GM15510 (cell line): ENCODE data around the gene TMEFF2.

Experiments
- POLR2A ChIP-seq: IDR thresholded peaks from 3 replicates; pipeline ENCODE4 v1.6.1; 2011; ENCODE audit warnings: borderline replicate concordance; ENCODE audit not compliant: insufficient read length; ENCODE audit errors: extremely low read depth

TMEFF2 gene

GRCh38 chr2:192016265-192016664 is 178.5 kb downstream of the TMEFF2 start:
- TF ChIP-seq POLR2A: no peak

DNA sequence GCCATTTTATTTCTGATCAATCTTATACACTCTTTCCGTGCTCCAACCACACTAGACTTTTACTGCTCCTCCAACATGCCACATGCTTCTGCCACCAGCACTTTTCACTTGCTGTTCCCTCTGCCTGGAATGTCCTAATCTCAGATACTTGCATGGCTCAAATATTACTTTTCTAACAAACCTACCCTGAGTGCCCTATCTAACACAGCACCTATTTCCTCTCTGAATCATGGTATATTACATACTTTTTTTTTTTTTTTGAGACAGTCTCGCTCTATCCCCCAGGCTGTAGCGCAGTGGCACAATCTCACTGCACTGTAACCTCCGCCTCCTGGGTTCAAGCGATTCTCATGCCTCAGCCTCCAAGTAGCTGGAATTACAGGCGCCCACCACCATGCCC is 181.5 kb downstream of the TMEFF2 start:
- no peak for TF ChIP-seq POLR2A

DNA sequence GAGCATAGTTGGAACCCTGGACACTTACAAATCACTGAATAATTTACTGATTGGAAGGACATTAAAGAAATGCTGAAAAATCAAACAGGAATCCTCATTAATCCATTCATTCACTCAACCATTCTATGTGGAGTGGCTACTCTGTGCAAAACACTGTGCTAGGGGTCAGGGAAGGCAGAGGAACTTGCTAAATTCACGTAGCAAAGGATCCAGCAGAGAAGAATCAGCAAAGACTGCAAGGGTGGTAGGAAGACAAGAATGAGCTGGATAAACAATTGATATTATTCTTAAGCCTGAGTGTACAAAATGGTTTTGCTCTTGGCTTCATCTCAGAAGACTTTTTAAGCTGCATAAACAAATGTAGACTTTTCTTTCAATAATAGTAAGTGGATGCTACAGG is 183.5 kb downstream of the TMEFF2 start:
- TF ChIP-seq POLR2A: no peak

DNA sequence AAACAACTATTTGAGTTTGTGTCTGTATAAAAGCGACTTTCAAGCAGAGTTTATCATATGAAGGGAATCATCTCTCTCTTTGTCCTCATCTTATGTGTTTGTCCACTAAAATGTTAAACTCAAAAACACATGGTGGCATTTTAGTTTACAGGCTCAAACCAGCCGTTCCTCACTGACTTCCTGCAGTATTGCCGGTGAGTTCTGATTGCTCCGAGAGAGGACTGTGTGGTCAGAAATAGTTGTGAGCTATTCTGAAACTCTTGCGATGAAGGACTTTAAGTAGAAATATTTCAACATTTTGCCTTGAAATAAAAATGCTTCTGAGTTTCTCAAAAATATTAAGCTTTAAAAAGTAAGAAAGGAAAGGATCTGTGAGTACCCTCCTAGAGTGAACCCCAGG is 184.7 kb downstream of the TMEFF2 start:
- TF ChIP-seq POLR2A: no peak

GRCh38 chr2:192007581-192008228 is 187.0 kb downstream of the TMEFF2 start:
- TF ChIP-seq POLR2A: no peak

- TF ChIP-seq POLR2A: no peak
Observed at GRCh38 chr2:192005211-192005610, 189.5 kb downstream of the TMEFF2 start.

- no peak for TF ChIP-seq POLR2A
Observed at GRCh38 chr2:192004188-192004963, 190.4 kb downstream of the TMEFF2 start.

- TF ChIP-seq POLR2A: no peak
Observed at GRCh38 chr2:192002418-192002817, 192.3 kb downstream of the TMEFF2 start.

DNA sequence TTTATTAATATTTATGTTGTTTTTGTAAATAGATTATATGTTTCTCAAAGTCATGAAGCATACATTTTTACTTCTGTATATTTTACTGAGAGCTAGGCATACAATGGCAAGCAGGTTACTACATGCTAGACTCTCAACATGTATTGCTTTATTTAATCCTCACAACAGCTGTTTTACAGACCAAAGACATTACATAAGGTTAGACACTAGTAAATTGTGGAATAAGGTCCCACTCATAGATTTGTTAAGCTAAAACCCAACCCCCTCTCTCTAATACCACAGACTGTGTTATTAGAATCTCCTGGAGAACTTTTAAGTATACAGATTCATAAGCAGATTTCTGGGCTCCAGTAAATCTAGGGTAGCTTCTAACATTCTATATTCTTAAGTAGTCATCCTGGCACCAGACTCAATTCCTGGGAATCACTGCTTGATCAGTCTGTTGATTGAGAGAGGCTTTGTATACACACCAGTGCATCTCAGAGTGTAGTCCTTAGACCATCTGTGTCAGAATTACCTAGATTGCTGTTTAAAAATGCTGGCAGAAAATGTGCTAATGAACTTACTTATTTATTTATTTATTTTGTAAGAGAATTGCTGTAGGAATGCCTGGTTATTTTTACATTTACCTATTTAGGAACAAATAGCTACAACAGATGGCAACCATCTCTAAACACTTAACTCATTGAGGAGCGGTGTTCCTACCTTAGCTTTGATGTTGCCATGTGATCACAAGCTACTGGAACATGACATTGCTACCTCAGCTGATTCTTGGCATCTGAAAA is 194.3 kb downstream of the TMEFF2 start:
- no peak for TF ChIP-seq POLR2A

DNA sequence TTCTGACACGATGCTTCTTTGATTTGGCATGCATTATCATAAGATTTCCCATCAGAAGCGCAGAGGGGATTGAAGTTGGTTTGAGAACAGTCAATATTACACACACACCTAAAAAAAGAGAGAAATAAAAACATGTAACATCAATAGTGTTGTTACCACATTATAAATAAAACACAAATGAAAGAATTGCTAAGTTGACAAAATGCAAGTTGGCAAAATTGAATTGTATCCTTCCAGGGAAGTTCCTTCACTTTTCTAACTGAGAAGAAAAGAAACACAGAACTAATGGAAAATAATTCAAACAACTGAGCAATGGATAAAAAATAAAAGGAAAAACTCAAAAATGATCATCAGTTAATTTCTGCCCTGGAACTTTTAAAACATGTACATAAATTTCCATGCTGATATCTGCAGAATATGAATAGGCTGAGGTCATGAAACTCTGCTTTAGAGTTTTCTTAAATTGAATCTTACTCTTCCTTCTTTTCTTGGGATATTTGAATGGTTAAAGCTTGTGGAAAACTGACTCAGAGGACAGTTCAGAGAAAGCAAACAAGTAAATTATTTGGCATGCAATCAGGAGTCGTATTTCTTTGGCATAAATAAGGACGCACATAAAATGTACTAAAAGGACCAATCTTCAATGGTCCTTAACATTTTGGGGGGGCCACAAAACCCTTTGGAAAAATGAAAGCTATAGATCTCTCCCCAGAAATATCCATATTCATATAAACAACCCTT is 195.5 kb downstream of the TMEFF2 start:
- no peak for TF ChIP-seq POLR2A

GRCh38 chr2:191995285-191995684 is 199.4 kb downstream of the TMEFF2 start:
- no peak for TF ChIP-seq POLR2A

DNA sequence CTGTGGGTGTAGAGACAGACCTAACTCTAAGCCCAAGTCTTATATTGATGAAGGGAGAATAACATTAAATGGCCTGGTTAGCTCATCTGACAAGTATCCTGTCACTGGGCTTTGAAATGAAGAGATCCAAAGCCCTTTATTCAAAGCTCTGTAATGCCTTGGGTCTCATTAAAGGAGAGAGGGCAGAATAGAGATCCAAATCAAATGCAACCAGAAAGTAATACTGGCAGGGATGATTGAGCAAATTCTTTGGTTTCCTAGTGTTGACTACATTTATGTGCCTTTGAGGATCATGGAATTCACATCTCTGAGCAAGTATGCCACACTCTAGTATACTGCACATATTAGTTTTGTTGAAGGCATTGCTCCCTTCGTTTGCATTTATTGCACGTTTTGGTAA is 200.0 kb downstream of the TMEFF2 start:
- no peak for TF ChIP-seq POLR2A

GRCh38 chr2:191991442-191991841 is 203.3 kb downstream of the TMEFF2 start:
- no peak for TF ChIP-seq POLR2A

DNA sequence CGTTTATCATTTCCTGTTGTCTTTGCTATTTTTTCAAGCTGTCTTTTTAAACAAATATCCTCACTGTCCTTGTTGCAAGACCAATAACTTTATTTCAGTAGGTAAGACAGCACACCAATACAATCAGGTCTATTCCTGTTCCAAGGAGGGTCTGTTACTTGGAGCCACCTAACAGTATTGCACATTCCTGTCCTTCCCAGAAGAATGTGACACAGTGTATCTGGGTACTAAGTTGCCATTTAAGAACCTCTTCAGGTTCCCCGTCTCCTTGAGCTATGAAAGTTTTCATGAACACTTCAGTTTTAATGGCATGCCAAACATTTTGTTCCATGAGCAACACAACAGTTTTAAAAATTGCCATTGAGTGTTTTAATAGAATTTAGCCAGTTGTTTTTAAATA is 209.0 kb downstream of the TMEFF2 start:
- no peak for TF ChIP-seq POLR2A

- TF ChIP-seq POLR2A: no peak
Observed at GRCh38 chr2:191983591-191983990, 211.1 kb downstream of the TMEFF2 start.
